ENCODE results near the gene CYLC1.

CYLC1 gene

DNA sequence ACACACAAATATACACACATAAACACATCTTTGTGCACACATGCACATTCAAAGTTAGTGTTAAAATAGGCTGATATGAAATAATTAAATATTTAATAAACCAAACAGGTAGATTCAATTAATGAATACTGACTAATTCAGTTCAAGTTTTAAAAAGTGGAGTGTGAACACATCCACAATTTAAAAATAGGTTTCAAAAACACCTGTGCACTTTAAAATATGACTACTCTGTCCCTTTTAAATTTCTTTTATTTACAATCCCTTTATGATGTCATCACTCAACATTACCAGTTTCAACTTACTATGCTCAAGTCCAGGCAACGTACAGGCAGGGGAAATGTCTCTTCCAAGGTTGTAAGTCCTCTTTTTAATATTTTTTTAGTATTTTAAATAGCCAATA is at the start of gene CYLC1:
Gene CYLC1 (plus strand): TSS at position 301 of the 400 bp plus-strand sequence. CDS start 37 bp downstream, at position 338.
- Histone ChIP-seq H3K4me3 (ENCODE audit: low read depth, low read length) (no peak within 1 kb of the TSS), H3K27ac (ENCODE audit: low read depth, low read length) (no peak within 1 kb of the TSS), H3K9me3 (ENCODE audit: control insufficient read depth, insufficient read depth, low read length) (peaks cover 40% of the 10 kb centered on the region), H3K27me3 (ENCODE audit: control insufficient read depth, insufficient read depth, low read length) (no peaks in the 10 kb centered on the region), H3K36me3 (ENCODE audit: control insufficient read depth, insufficient read depth, low read length) (no peaks in the 10 kb centered on the region), H3K4me1 (ENCODE audit: control insufficient read depth, insufficient read depth, low read length) (no peaks in the 10 kb centered on the region), H3K9ac (ENCODE audit: low read depth, low read length) (no peak within 1 kb of the TSS)

DNA sequence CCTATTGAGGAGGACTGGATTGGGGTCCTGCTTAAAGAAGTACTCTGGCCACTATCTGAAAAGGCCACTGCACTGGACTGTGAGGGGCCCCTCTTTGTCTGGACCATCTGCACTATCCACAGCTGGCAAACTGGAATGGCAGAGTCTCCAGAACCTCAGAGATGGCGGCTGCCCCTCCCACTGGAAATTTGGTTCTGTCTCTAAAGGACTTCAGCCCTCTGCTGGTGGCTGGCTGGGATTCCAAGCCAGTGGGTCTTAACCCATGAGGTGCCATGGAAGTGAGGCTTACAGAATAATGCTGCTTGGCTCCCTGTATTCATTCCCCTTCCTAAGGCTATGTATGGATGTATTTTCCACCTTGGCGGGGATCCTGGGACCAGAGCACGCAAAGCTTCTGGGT is 41.6 kb upstream of the CYLC1 start:
- Histone ChIP-seq H3K4me3 (ENCODE audit: low read depth, low read length) (no peak overlapping the region), H3K27me3 (ENCODE audit: control insufficient read depth, insufficient read depth, low read length) (no peaks in the 10 kb centered on the region), H3K4me1 (ENCODE audit: control insufficient read depth, insufficient read depth, low read length) (no peaks in the 10 kb centered on the region), H3K9ac (ENCODE audit: low read depth, low read length) (no peak overlapping the region), H3K9me3 (ENCODE audit: control insufficient read depth, insufficient read depth, low read length) (peaks cover 39% of the 10 kb centered on the region), H3K27ac (ENCODE audit: low read depth, low read length) (no peak overlapping the region), H3K36me3 (ENCODE audit: control insufficient read depth, insufficient read depth, low read length) (no peaks in the 10 kb centered on the region)

- no peaks in the 10 kb centered on the region for H3K27me3 ChIP-seq (ENCODE audit: control insufficient read depth, insufficient read depth, low read length)
- H3K27ac ChIP-seq (ENCODE audit: low read depth, low read length), result no peak overlapping the region
- H3K4me3 ChIP-seq (ENCODE audit: low read depth, low read length), result no peak overlapping the region
- no peak overlapping the region for H3K9ac ChIP-seq (ENCODE audit: low read depth, low read length)
- peaks cover 32% of the 10 kb centered on the region for H3K9me3 ChIP-seq (ENCODE audit: control insufficient read depth, insufficient read depth, low read length)
- H3K36me3 ChIP-seq (ENCODE audit: control insufficient read depth, insufficient read depth, low read length), result no peaks in the 10 kb centered on the region
- H3K4me1 ChIP-seq (ENCODE audit: control insufficient read depth, insufficient read depth, low read length), result no peaks in the 10 kb centered on the region
Observed at GRCh38 chrX:83829874-83830273, 31.1 kb upstream of the CYLC1 start.

DNA sequence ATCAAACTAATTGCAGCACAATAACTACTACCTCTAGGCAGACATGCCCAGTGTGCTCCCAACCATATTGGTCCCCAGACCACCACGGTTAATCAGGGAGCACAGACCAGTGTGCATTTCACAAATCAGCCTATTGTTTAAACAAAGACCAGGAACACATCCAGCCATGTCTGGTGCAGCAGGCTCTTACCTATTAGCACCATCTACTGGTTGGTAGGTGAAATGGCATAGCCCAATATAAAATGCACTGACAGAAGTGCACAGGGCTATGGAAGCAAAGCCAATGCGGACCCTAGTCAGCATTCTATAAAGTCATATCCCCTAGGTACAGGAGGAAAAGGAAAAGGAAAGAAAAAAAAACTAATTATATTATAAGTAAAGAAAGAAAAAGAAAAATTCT is 15.5 kb upstream of the CYLC1 start:
- H3K27me3 ChIP-seq (ENCODE audit: control insufficient read depth, insufficient read depth, low read length), result no peaks in the 10 kb centered on the region
- peaks cover 19% of the 10 kb centered on the region; the same call in 1 of the 2 replicates for H3K9me3 ChIP-seq (ENCODE audit: control insufficient read depth, insufficient read depth, low read length)
- no peak overlapping the region for H3K4me3 ChIP-seq (ENCODE audit: low read depth, low read length)
- H3K36me3 ChIP-seq (ENCODE audit: control insufficient read depth, insufficient read depth, low read length), result no peaks in the 10 kb centered on the region
- no peak overlapping the region for H3K27ac ChIP-seq (ENCODE audit: low read depth, low read length)
- H3K4me1 ChIP-seq (ENCODE audit: control insufficient read depth, insufficient read depth, low read length), result no peaks in the 10 kb centered on the region
- no peak overlapping the region for H3K9ac ChIP-seq (ENCODE audit: low read depth, low read length)

GRCh38 chrX:83847339-83847738 is 13.6 kb upstream of the CYLC1 start:
- no peaks in the 10 kb centered on the region for H3K27me3 ChIP-seq (ENCODE audit: control insufficient read depth, insufficient read depth, low read length)
- H3K4me3 ChIP-seq (ENCODE audit: low read depth, low read length), result no peak overlapping the region
- peaks cover 29% of the 10 kb centered on the region; the same call in 1 of the 2 replicates for H3K9me3 ChIP-seq (ENCODE audit: control insufficient read depth, insufficient read depth, low read length)
- H3K9ac ChIP-seq (ENCODE audit: low read depth, low read length), result no peak overlapping the region
- H3K27ac ChIP-seq (ENCODE audit: low read depth, low read length), result no peak overlapping the region
- no peaks in the 10 kb centered on the region for H3K4me1 ChIP-seq (ENCODE audit: control insufficient read depth, insufficient read depth, low read length)
- no peaks in the 10 kb centered on the region for H3K36me3 ChIP-seq (ENCODE audit: control insufficient read depth, insufficient read depth, low read length)

DNA sequence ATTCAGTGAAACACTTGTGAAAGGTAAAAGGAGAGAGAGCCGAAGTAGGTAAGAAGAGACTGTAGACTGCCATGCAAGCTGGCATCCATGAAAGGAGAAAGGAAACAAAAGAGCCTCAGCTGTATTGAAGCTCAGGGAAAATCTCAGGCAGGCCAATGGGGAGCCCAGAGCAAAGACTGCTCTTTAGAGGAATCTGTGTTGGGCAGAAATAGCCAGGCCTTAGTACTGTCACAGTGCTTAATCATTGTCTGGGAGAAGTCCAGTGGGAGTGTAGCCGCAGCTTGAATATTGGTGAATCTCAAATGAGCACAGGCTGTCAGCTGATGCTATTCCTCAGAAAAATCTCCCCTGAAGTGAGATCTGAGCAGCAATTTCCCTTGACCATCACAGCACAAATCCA is 27.6 kb downstream of the CYLC1 start:
- H3K27ac ChIP-seq (ENCODE audit: low read depth, low read length), result no peak overlapping the region
- no peaks in the 10 kb centered on the region for H3K4me1 ChIP-seq (ENCODE audit: control insufficient read depth, insufficient read depth, low read length)
- H3K4me3 ChIP-seq (ENCODE audit: low read depth, low read length), result no peak overlapping the region
- H3K36me3 ChIP-seq (ENCODE audit: control insufficient read depth, insufficient read depth, low read length), result no peaks in the 10 kb centered on the region
- H3K27me3 ChIP-seq (ENCODE audit: control insufficient read depth, insufficient read depth, low read length), result no peaks in the 10 kb centered on the region
- H3K9me3 ChIP-seq (ENCODE audit: control insufficient read depth, insufficient read depth, low read length), result peaks cover 30% of the 10 kb centered on the region
- H3K9ac ChIP-seq (ENCODE audit: low read depth, low read length), result no peak overlapping the region

GRCh38 chrX:83892433-83892832 is 31.5 kb downstream of the CYLC1 start:
- Histone ChIP-seq H3K9me3 (ENCODE audit: control insufficient read depth, insufficient read depth, low read length) (peaks cover 33% of the 10 kb centered on the region), H3K4me3 (ENCODE audit: low read depth, low read length) (no peak overlapping the region), H3K4me1 (ENCODE audit: control insufficient read depth, insufficient read depth, low read length) (no peaks in the 10 kb centered on the region), H3K27ac (ENCODE audit: low read depth, low read length) (no peak overlapping the region), H3K27me3 (ENCODE audit: control insufficient read depth, insufficient read depth, low read length) (no peaks in the 10 kb centered on the region), H3K9ac (ENCODE audit: low read depth, low read length) (no peak overlapping the region), H3K36me3 (ENCODE audit: control insufficient read depth, insufficient read depth, low read length) (no peaks in the 10 kb centered on the region)

GRCh38 chrX:83906921-83907320 is 46.0 kb downstream of the CYLC1 start:
- Histone ChIP-seq H3K36me3 (ENCODE audit: control insufficient read depth, insufficient read depth, low read length) (no peaks in the 10 kb centered on the region), H3K9ac (ENCODE audit: low read depth, low read length) (no peak overlapping the region), H3K4me1 (ENCODE audit: control insufficient read depth, insufficient read depth, low read length) (no peaks in the 10 kb centered on the region), H3K9me3 (ENCODE audit: control insufficient read depth, insufficient read depth, low read length) (no peaks in the 10 kb centered on the region; the same call in 1 of the 2 replicates), H3K27me3 (ENCODE audit: control insufficient read depth, insufficient read depth, low read length) (no peaks in the 10 kb centered on the region), H3K4me3 (ENCODE audit: low read depth, low read length) (no peak overlapping the region), H3K27ac (ENCODE audit: low read depth, low read length) (no peak overlapping the region)

DNA sequence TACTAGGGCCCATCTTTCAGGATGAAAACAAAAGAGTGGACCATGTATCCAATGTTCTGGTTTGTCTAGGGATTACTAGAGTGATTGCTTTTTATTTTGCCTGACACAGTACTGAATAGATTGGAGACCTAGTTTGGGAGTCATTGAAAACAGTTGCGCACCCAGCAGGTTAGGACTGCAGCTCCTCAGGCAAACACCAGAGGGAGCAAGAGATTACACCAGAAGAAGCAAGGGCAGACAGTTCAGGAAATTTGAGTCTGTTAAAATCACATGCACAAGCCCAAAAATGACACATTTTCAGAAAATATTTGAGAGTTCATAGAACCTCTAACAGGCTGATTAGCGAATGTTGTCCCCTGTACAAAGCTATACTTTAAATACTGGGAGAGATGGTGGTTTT is 55.6 kb downstream of the CYLC1 start:
- no peak overlapping the region for H3K27ac ChIP-seq (ENCODE audit: low read depth, low read length)
- no peaks in the 10 kb centered on the region for H3K4me1 ChIP-seq (ENCODE audit: control insufficient read depth, insufficient read depth, low read length)
- H3K9ac ChIP-seq (ENCODE audit: low read depth, low read length), result no peak overlapping the region
- no peaks in the 10 kb centered on the region for H3K36me3 ChIP-seq (ENCODE audit: control insufficient read depth, insufficient read depth, low read length)
- peaks cover 6% of the 10 kb centered on the region for H3K9me3 ChIP-seq (ENCODE audit: control insufficient read depth, insufficient read depth, low read length)
- no peaks in the 10 kb centered on the region for H3K27me3 ChIP-seq (ENCODE audit: control insufficient read depth, insufficient read depth, low read length)
- no peak overlapping the region for H3K4me3 ChIP-seq (ENCODE audit: low read depth, low read length)

GRCh38 chrX:83934220-83934619 is 73.3 kb downstream of the CYLC1 start:
- H3K9me3 ChIP-seq (ENCODE audit: control insufficient read depth, insufficient read depth, low read length), result peaks cover 9% of the 10 kb centered on the region
- H3K27ac ChIP-seq (ENCODE audit: low read depth, low read length), result no peak overlapping the region
- H3K4me1 ChIP-seq (ENCODE audit: control insufficient read depth, insufficient read depth, low read length), result no peaks in the 10 kb centered on the region
- H3K9ac ChIP-seq (ENCODE audit: low read depth, low read length), result no peak overlapping the region
- H3K27me3 ChIP-seq (ENCODE audit: control insufficient read depth, insufficient read depth, low read length), result no peaks in the 10 kb centered on the region
- H3K36me3 ChIP-seq (ENCODE audit: control insufficient read depth, insufficient read depth, low read length), result no peaks in the 10 kb centered on the region
- H3K4me3 ChIP-seq (ENCODE audit: low read depth, low read length), result no peak overlapping the region

Measured in HUES48 (cell line).